H9 (cell line): ENCODE results near the gene RNASE1. TPM values are rescaled to one million over a fixed set of nuclear protein-coding genes. Genes with fewer than 3 reads are reported as not detected.

ENCODE experiments used
- DNase-seq: peaks from one replicate; pipeline ENCODE4 v3.0.0-alpha.2; 2017
- H2AFZ ChIP-seq: one replicate; pipeline ENCODE4 v1.6.1; 2013; ENCODE audit warnings: mild to moderate bottlenecking, low read length, control low read depth, moderate library complexity
- H2AK5ac ChIP-seq: 2 replicates; pipeline ENCODE4 v1.6.1; 2013; ENCODE audit warnings: low read length, control low read depth, mixed read lengths; ENCODE audit not compliant: insufficient read length
- H2BK120ac ChIP-seq: one replicate; pipeline ENCODE4 v1.6.1; 2013; ENCODE audit warnings: low read depth, mild to moderate bottlenecking, low read length, control low read depth, inconsistent platforms; ENCODE audit not compliant: poor library complexity, severe bottlenecking
- H2BK12ac ChIP-seq: 2 replicates; pipeline ENCODE4 v1.6.1; 2013; ENCODE audit warnings: low read length, control low read depth, mixed read lengths, low read depth; ENCODE audit not compliant: insufficient read length
- H2BK15ac ChIP-seq: 2 replicates; pipeline ENCODE4 v1.6.1; 2013; ENCODE audit warnings: low read depth, low read length, control low read depth
- H2BK20ac ChIP-seq: one replicate; pipeline ENCODE4 v1.6.1; 2013; ENCODE audit warnings: low read depth, mild to moderate bottlenecking, low read length, control low read depth, inconsistent platforms; ENCODE audit not compliant: poor library complexity, severe bottlenecking
- H2BK5ac ChIP-seq: 2 replicates; pipeline ENCODE4 v1.6.1; 2013; ENCODE audit warnings: low read length, control low read depth, mixed read lengths; ENCODE audit not compliant: insufficient read length
- H3K14ac ChIP-seq: 2 replicates; pipeline ENCODE4 v1.6.1; 2013; ENCODE audit warnings: low read length, control low read depth; ENCODE audit not compliant: insufficient read depth
- H3K18ac ChIP-seq: 2 replicates; pipeline ENCODE4 v1.6.1; 2013; ENCODE audit warnings: low read depth, mild to moderate bottlenecking, mixed read lengths, low read length, control low read depth; ENCODE audit not compliant: insufficient read length
- H3K23ac ChIP-seq: 2 replicates; pipeline ENCODE4 v1.6.1; 2013; ENCODE audit warnings: low read length, control low read depth, mixed read lengths, low read depth; ENCODE audit not compliant: insufficient read length
- H3K23me2 ChIP-seq: 2 replicates; pipeline ENCODE4 v1.6.1; 2013; ENCODE audit warnings: low read depth, mild to moderate bottlenecking, mixed read lengths, low read length, control low read depth; ENCODE audit not compliant: insufficient read length, poor library complexity, severe bottlenecking
- H3K27ac ChIP-seq: 2 replicates; pipeline ENCODE4 v1.5.1; 2013; ENCODE audit warnings: low read length, control low read depth, mixed read lengths, low read depth; ENCODE audit not compliant: insufficient read length
- H3K27me3 ChIP-seq: 2 replicates; pipeline ENCODE4 v1.6.1; 2013; ENCODE audit warnings: low read length, control low read depth, inconsistent platforms; ENCODE audit not compliant: insufficient read depth
- H3K4ac ChIP-seq: 2 replicates; pipeline ENCODE4 v1.6.1; 2013; ENCODE audit warnings: low read depth, mild to moderate bottlenecking, control low read depth, inconsistent platforms, low read length, moderate library complexity
- H3K4me1 ChIP-seq: 2 replicates; pipeline ENCODE4 v1.6.1; 2013; ENCODE audit warnings: low read length, control low read depth, inconsistent platforms; ENCODE audit not compliant: insufficient read depth
- H3K4me2 ChIP-seq: 2 replicates; pipeline ENCODE4 v1.6.1; 2013; ENCODE audit warnings: low read length, control low read depth, mixed read lengths; ENCODE audit not compliant: insufficient read length, insufficient read depth
- H3K56ac ChIP-seq: 2 replicates; pipeline ENCODE4 v1.6.1; 2013; ENCODE audit warnings: low read depth, mild to moderate bottlenecking, mixed read lengths, low read length, control low read depth; ENCODE audit not compliant: insufficient read length
- H3K79me1 ChIP-seq: 2 replicates; pipeline ENCODE4 v1.6.1; 2013; ENCODE audit warnings: low read depth, mild to moderate bottlenecking, moderate library complexity, low read length, control low read depth, inconsistent platforms; ENCODE audit not compliant: insufficient read depth, poor library complexity, severe bottlenecking
- H3K79me2 ChIP-seq: 2 replicates; pipeline ENCODE4 v1.6.1; 2013; ENCODE audit warnings: low read length, control low read depth, inconsistent platforms; ENCODE audit not compliant: insufficient read depth
- H3K9ac ChIP-seq: 2 replicates; pipeline ENCODE4 v1.6.1; 2013; ENCODE audit warnings: low read length, control low read depth, mixed read lengths; ENCODE audit not compliant: insufficient read length; ENCODE audit errors: extremely low read depth
- H3K9me3 ChIP-seq: one replicate; pipeline ENCODE4 v1.6.1; 2013; ENCODE audit warnings: low read depth, low read length, inconsistent platforms; ENCODE audit not compliant: control insufficient read depth
- H3T11ph ChIP-seq: one replicate; pipeline ENCODE4 v1.6.1; 2013; ENCODE audit warnings: mild to moderate bottlenecking, low read length, control low read depth, inconsistent platforms
- H4K20me1 ChIP-seq: one replicate; pipeline ENCODE4 v1.6.1; 2013; ENCODE audit not compliant: control insufficient read depth, insufficient read length, insufficient read depth
- H4K5ac ChIP-seq: 2 replicates; pipeline ENCODE4 v1.6.1; 2013; ENCODE audit warnings: low read depth, mild to moderate bottlenecking, mixed read lengths, low read length, control low read depth; ENCODE audit not compliant: insufficient read length
- H4K8ac ChIP-seq: replicated peaks from 2 replicates; pipeline ENCODE4 v1.6.1; 2013; ENCODE audit warnings: low read length, control low read depth, mixed read lengths, low read depth; ENCODE audit not compliant: insufficient read length
- H4K91ac ChIP-seq: 2 replicates; pipeline ENCODE4 v1.6.1; 2013; ENCODE audit warnings: low read depth, mild to moderate bottlenecking, moderate library complexity, mixed read lengths, low read length, control low read depth; ENCODE audit not compliant: insufficient read length
- H3K27ac Mint-ChIP-seq, 3 experiments: 2 replicates in 2 of 3; 3 replicates in 1 of 3; pipeline ENCODE4 v1.8.0; 2020 to 2021; ENCODE audit warnings: mixed read lengths in 3 of 3, mild to moderate bottlenecking in 1 of 3, moderate library complexity in 1 of 3
- H3K27me3 Mint-ChIP-seq: 2 replicates; pipeline ENCODE4 v1.8.0; 2021; ENCODE audit warnings: low read depth, mild to moderate bottlenecking, moderate library complexity, mixed read lengths
- H3K36me3 Mint-ChIP-seq, 3 experiments: 2 replicates in 2 of 3; 3 replicates in 1 of 3; pipeline ENCODE4 v1.8.0; 2020 to 2021; ENCODE audit warnings: low read depth in 3 of 3, mixed read lengths in 3 of 3; ENCODE audit not compliant: insufficient read depth in 1 of 3
- H3K4me1 Mint-ChIP-seq, 2 experiments: 2 replicates each; pipeline ENCODE4 v1.8.0; 2020; ENCODE audit warnings: mixed read lengths in 2 of 2
- H3K4me3 Mint-ChIP-seq, 2 experiments: 2 replicates in 1 of 2; 3 replicates in 1 of 2; pipeline ENCODE4 v1.8.0; 2020 to 2021; ENCODE audit warnings: mild to moderate bottlenecking in 2 of 2, mixed read lengths in 2 of 2, moderate library complexity in 1 of 2
- H3K9me3 Mint-ChIP-seq, 2 experiments: 2 replicates in 1 of 2; 3 replicates in 1 of 2; pipeline ENCODE4 v1.8.0; 2020; ENCODE audit warnings: mild to moderate bottlenecking in 2 of 2, mixed read lengths in 2 of 2, moderate library complexity in 1 of 2
- WGBS: extraction: QIAGEN DNeasy Blood & Tissue Kit; methylation state at CpG from one replicate; pipeline ENCODE4 v1.1.7; 2013; ENCODE audit warnings: missing lambda C conversion rate, low lambda C conversion rate, mixed read lengths; ENCODE audit not compliant: insufficient read length; ENCODE audit errors: extremely low coverage; 5-methylcytosine and 5-hydroxymethylcytosine counted together
- total RNA-seq: library from RNA; stranded (reverse); gene quantifications from 2 replicates; pipeline ENCODE4 v1.2.1, GENCODE V29; 2021
- TF ChIP-seq, protein P1 (sequence below): fragments of 200-600 bp; sonication (generic); conservative IDR thresholded peaks from 3 replicates; pipeline ENCODE4 v1.8.0; 2021; ENCODE audit warnings: antibody characterized with exemption, mild to moderate bottlenecking

The RNASE1 gene
- total RNA-seq, 1 experiment from 2014 or later, result 1.2 TPM

DNA sequence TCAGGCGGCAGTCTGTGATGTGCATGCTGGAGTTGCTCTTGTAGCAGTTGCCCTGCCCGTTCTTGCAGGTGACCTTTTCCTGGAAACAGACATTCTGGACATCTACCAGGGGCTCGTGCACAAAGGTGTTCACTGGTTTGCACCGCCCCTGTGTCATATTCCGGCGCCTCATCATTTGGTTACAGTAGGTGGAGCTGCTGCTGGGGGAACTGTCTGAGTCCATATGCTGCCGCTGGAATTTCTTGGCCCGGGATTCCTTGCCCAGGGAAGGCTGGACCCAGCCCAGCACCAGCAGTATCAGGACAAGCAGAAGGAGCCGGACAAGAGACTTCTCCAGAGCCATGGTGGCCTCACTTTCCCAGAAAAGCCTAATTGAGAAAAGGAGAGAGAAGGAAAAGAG lies 918 bp downstream of the RNASE1 start:
- Histone ChIP-seq H3T11ph (no peak overlapping the region), H3K18ac (no peak overlapping the region), H3K23ac (no peak overlapping the region), H4K20me1 (no peaks in the 10 kb centered on the region), H2BK15ac (no peak overlapping the region), H3K23me2 (no peaks in the 10 kb centered on the region), H2BK5ac (no peak overlapping the region), H3K4me1 (peaks cover 10% of the 10 kb centered on the region; the same call in 1 of the 2 replicates), H2AK5ac (no peak overlapping the region), H3K27me3 (no peaks in the 10 kb centered on the region), H4K8ac (no peak overlapping the region), H3K14ac (no peak overlapping the region), H2AFZ (no peak overlapping the region), H3K79me2 (no peaks in the 10 kb centered on the region), H3K9me3 (no peaks in the 10 kb centered on the region), H2BK120ac (no peak overlapping the region), H2BK12ac (no peak overlapping the region), H3K4me2 (no peak overlapping the region), H3K79me1 (no peaks in the 10 kb centered on the region), H4K91ac (no peak overlapping the region), H4K5ac (no peak overlapping the region), H2BK20ac (no peak overlapping the region), H3K9ac (no peak overlapping the region), H3K4ac (no peak overlapping the region), H3K27ac (no peak overlapping the region), H3K56ac (no peak overlapping the region)
- no peak for DNase-seq
- Mint-ChIP-seq H3K4me3 (no peak overlapping the region), H3K27me3 (no peaks in the 10 kb centered on the region; the same call in 1 of the 2 replicates), H3K36me3 (peaks cover 0 to 2% (median 0%) of the 10 kb centered on the region in 3 experiments; a peak in 1 of 7 replicates), H3K9me3 (no peaks in the 10 kb centered on the region), H3K4me1 (peaks cover 53 to 56% of the 10 kb centered on the region in 2 experiments), H3K27ac (no peak overlapping the region; a peak in 1 of 7 replicates)
- no CpG with 5 or more reads among the region's 9 CpGs for WGBS
- TF ChIP-seq, protein P1, sequence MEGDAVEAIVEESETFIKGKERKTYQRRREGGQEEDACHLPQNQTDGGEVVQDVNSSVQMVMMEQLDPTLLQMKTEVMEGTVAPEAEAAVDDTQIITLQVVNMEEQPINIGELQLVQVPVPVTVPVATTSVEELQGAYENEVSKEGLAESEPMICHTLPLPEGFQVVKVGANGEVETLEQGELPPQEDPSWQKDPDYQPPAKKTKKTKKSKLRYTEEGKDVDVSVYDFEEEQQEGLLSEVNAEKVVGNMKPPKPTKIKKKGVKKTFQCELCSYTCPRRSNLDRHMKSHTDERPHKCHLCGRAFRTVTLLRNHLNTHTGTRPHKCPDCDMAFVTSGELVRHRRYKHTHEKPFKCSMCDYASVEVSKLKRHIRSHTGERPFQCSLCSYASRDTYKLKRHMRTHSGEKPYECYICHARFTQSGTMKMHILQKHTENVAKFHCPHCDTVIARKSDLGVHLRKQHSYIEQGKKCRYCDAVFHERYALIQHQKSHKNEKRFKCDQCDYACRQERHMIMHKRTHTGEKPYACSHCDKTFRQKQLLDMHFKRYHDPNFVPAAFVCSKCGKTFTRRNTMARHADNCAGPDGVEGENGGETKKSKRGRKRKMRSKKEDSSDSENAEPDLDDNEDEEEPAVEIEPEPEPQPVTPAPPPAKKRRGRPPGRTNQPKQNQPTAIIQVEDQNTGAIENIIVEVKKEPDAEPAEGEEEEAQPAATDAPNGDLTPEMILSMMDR, result no peak
